NCI-H82 (cell line): Measurements from ENCODE around the gene LELP1.
"Not testable (repeated sequence)": the region's sequence is repeated elsewhere in the genome, so short reads cannot be mapped to it uniquely, and the experiment has no call there.

Experiments used
- DNase-seq: peaks from one replicate; lab custom pipeline; 2025; lab: John Stamatoyannopoulos, UW

LELP1 gene

GRCh38 chr1:153203130-153203529 is at the start of gene LELP1:
Gene LELP1 (plus strand): TSS chr1:153203430. CDS start chr1:153204708, 1,278 bp downstream.
- no peak for DNase-seq

GRCh38 chr1:153155541-153155940 is 47.7 kb upstream of the LELP1 start:
- no peak for DNase-seq

GRCh38 chr1:153168686-153169085 is 34.5 kb upstream of the LELP1 start:
- DNase-seq, result no peak

GRCh38 chr1:153174624-153175023 is 28.6 kb upstream of the LELP1 start:
- no peak for DNase-seq

GRCh38 chr1:153178922-153179321 is 24.3 kb upstream of the LELP1 start:
- peak; percentile 27 for DNase-seq

- no peak for DNase-seq
These were observed 22.7 kb upstream of the LELP1 start for GRCh38 chr1:153180556-153180955.

GRCh38 chr1:153188301-153188700 is 14.9 kb upstream of the LELP1 start:
- not testable (repeated sequence) for DNase-seq

GRCh38 chr1:153190373-153190772 is 12.9 kb upstream of the LELP1 start:
- no peak for DNase-seq

GRCh38 chr1:153192697-153193096 is 10.5 kb upstream of the LELP1 start:
- peak; percentile 66 for DNase-seq

GRCh38 chr1:153194331-153195050 is 8.7 kb upstream of the LELP1 start:
- DNase-seq, result no peak

- DNase-seq, result no peak
These were observed 8.0 kb upstream of the LELP1 start for GRCh38 chr1:153195216-153195615.

- no peak for DNase-seq
These were observed 1.2 kb upstream of the LELP1 start for GRCh38 chr1:153202006-153202405.

GRCh38 chr1:153206631-153207030 is 3.4 kb downstream of the LELP1 start:
- DNase-seq, result no peak

- DNase-seq, result no peak
These were observed 7.0 kb downstream of the LELP1 start for GRCh38 chr1:153210206-153210605.

- DNase-seq, result no peak
These were observed 9.0 kb downstream of the LELP1 start for GRCh38 chr1:153212201-153212600.

- no peak for DNase-seq
These were observed 10.3 kb downstream of the LELP1 start for GRCh38 chr1:153213519-153213918.

- no peak for DNase-seq
These were observed 14.0 kb downstream of the LELP1 start, which contains the start of gene PRR9 for GRCh38 chr1:153217212-153217611. Gene PRR9 (plus strand): TSS chr1:153217584. CDS start chr1:153218145, 561 bp downstream.

- no peak for DNase-seq
These were observed 14.7 kb downstream of the LELP1 start for GRCh38 chr1:153217744-153218416.

- peak; percentile 70 for DNase-seq
These were observed 17.5 kb downstream of the LELP1 start for GRCh38 chr1:153220606-153221303.

GRCh38 chr1:153223040-153223891 is 20.0 kb downstream of the LELP1 start:
- DNase-seq, result peak; percentile 89

- DNase-seq, result no peak
These were observed 24.6 kb downstream of the LELP1 start for GRCh38 chr1:153227810-153228209.

- DNase-seq, result no peak
These were observed 25.3 kb downstream of the LELP1 start for GRCh38 chr1:153228491-153228890.
